Measurements from ENCODE around the gene MCM10. TPM values are rescaled to one million over a fixed set of nuclear protein-coding genes. Genes with fewer than 3 reads are reported as not detected.

Gene MCM10
- 2.9 and 3.2 TPM in 2 replicates for total RNA-seq

GRCh38 chr10:13160934-13161856 is at the start of gene MCM10:
Gene MCM10, plus strand, starts transcription at chr10:13161558. Its CDS starts 2,645 bp downstream, at chr10:13164203.

GRCh38 chr10:13234172-13234571 is 72.8 kb downstream of the MCM10 start, which contains the start of gene UCMA:
Gene UCMA, minus strand, starts transcription at chr10:13234374. Its CDS starts 116 bp downstream, at chr10:13234258.

Other genes starting within 250 kb of the MCM10 start
- not detected in 2 replicates for gene CCDC3, start 159.8 kb upstream of the MCM10 start, total RNA-seq
- 36.9 and 48.7 TPM in 2 replicates for gene OPTN, start 61.4 kb upstream of the MCM10 start, total RNA-seq
- not detected in 2 replicates for gene UCMA, start 72.8 kb downstream of the MCM10 start, total RNA-seq
- gene PHYH, start 138.5 kb downstream of the MCM10 start, total RNA-seq: 11.5 and 16.1 TPM in 2 replicates
- 29.7 and 36.3 TPM in 2 replicates for gene SEPHS1, start 186.7 kb downstream of the MCM10 start, total RNA-seq